ENCODE measurements around the gene ERC1. TPM values are rescaled to one million over a fixed set of nuclear protein-coding genes. Genes with fewer than 3 reads are reported as not detected.

Gene ERC1
- total RNA-seq, 1 experiment from 2014 or later = 39.4 TPM

- Mint-ChIP-seq H3K9me3 (ENCODE audit: low read depth, unreplicated experiment) (no peaks in the 10 kb centered on the region), H3K4me3 (ENCODE audit: low read depth, unreplicated experiment) (no peak overlapping the region), H3K36me3 (ENCODE audit: insufficient read depth, unreplicated experiment) (no peaks in the 10 kb centered on the region), H3K27me3 (ENCODE audit: unreplicated experiment) (no peaks in the 10 kb centered on the region), H3K4me1 (ENCODE audit: low read depth, unreplicated experiment) (peaks cover 7% of the 10 kb centered on the region), H3K27ac (ENCODE audit: unreplicated experiment) (no peak overlapping the region)
- TF ChIP-seq, protein P1, sequence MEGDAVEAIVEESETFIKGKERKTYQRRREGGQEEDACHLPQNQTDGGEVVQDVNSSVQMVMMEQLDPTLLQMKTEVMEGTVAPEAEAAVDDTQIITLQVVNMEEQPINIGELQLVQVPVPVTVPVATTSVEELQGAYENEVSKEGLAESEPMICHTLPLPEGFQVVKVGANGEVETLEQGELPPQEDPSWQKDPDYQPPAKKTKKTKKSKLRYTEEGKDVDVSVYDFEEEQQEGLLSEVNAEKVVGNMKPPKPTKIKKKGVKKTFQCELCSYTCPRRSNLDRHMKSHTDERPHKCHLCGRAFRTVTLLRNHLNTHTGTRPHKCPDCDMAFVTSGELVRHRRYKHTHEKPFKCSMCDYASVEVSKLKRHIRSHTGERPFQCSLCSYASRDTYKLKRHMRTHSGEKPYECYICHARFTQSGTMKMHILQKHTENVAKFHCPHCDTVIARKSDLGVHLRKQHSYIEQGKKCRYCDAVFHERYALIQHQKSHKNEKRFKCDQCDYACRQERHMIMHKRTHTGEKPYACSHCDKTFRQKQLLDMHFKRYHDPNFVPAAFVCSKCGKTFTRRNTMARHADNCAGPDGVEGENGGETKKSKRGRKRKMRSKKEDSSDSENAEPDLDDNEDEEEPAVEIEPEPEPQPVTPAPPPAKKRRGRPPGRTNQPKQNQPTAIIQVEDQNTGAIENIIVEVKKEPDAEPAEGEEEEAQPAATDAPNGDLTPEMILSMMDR (IDR thresholded peaks at IDR 0.05; ENCODE audit: unreplicated experiment) = no peak
- no peak for DNase-seq
- intact Hi-C loops (cut with micrococcal nuclease; ENCODE audit: unreplicated experiment) = no loop called here
- CTCF ChIA-PET = no interaction called here
- no TSS peak for BruUV-seq (replicated peaks)
Measured at GRCh38 chr12:1071182-1071581, 80.2 kb downstream of the ERC1 start.

DNA sequence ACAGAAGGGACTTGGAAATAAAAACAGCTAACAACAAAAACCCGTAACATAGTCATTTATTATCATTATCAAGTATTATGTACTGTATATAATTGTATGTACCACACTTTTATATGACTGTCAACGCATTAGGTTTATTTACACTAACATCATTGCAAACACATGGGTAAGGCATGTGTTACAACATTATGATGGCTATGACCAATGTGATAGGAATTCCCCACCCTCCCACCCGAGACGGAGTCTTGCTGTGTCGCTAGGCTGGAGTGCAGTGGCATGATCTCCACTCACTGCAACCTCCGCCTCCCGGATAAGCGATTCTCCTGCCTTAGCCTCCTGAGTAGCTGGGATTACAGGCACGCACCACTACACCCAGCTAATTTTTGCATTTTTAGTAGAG, 82.6 kb downstream of the ERC1 start:
- no peak for DNase-seq
- peaks cover 7% of the 10 kb centered on the region for H3K4me1 Mint-ChIP-seq (ENCODE audit: low read depth, unreplicated experiment)
- TF ChIP-seq, protein P1 (IDR thresholded peaks at IDR 0.05; ENCODE audit: unreplicated experiment) = no peak
- no peaks in the 10 kb centered on the region for H3K27me3 Mint-ChIP-seq (ENCODE audit: unreplicated experiment)
- intact Hi-C loops (cut with micrococcal nuclease; ENCODE audit: unreplicated experiment) = no loop called here
- H3K4me3 Mint-ChIP-seq (ENCODE audit: low read depth, unreplicated experiment) = no peak overlapping the region
- CTCF ChIA-PET = no interaction called here
- no TSS peak for BruUV-seq (replicated peaks)
- H3K9me3 Mint-ChIP-seq (ENCODE audit: low read depth, unreplicated experiment) = no peaks in the 10 kb centered on the region
- no peak overlapping the region for H3K27ac Mint-ChIP-seq (ENCODE audit: unreplicated experiment)
- H3K36me3 Mint-ChIP-seq (ENCODE audit: insufficient read depth, unreplicated experiment) = no peaks in the 10 kb centered on the region

GRCh38 chr12:1077036-1077803, 86.2 kb downstream of the ERC1 start:
- TF ChIP-seq, protein P1 (IDR thresholded peaks at IDR 0.05; ENCODE audit: unreplicated experiment) = no peak
- no peak for DNase-seq
- no peaks in the 10 kb centered on the region for H3K4me1 Mint-ChIP-seq (ENCODE audit: low read depth, unreplicated experiment)
- H3K27me3 Mint-ChIP-seq (ENCODE audit: unreplicated experiment) = no peaks in the 10 kb centered on the region
- H3K4me3 Mint-ChIP-seq (ENCODE audit: low read depth, unreplicated experiment) = no peak overlapping the region
- H3K9me3 Mint-ChIP-seq (ENCODE audit: low read depth, unreplicated experiment) = no peaks in the 10 kb centered on the region
- no TSS peak for BruUV-seq (replicated peaks)
- intact Hi-C loops (cut with micrococcal nuclease; ENCODE audit: unreplicated experiment) = no loop called here
- no peak overlapping the region for H3K27ac Mint-ChIP-seq (ENCODE audit: unreplicated experiment)
- H3K36me3 Mint-ChIP-seq (ENCODE audit: insufficient read depth, unreplicated experiment) = no peaks in the 10 kb centered on the region
- CTCF ChIA-PET = no interaction called here

- H3K9me3 Mint-ChIP-seq (ENCODE audit: low read depth, unreplicated experiment) = no peaks in the 10 kb centered on the region
- TF ChIP-seq, protein P1 (IDR thresholded peaks at IDR 0.05; ENCODE audit: unreplicated experiment) = no peak
- CTCF ChIA-PET = interaction anchor here (0.7 kb wide), 1 partner anchor 318 kb away, joined by 3 read pairs; no protein-coding TSS in a partner anchor
- no peak overlapping the region for H3K4me3 Mint-ChIP-seq (ENCODE audit: low read depth, unreplicated experiment)
- no peak overlapping the region for H3K27ac Mint-ChIP-seq (ENCODE audit: unreplicated experiment)
- intact Hi-C loops (cut with micrococcal nuclease; ENCODE audit: unreplicated experiment) = no loop called here
- no peaks in the 10 kb centered on the region for H3K27me3 Mint-ChIP-seq (ENCODE audit: unreplicated experiment)
- no peaks in the 10 kb centered on the region for H3K4me1 Mint-ChIP-seq (ENCODE audit: low read depth, unreplicated experiment)
- no peaks in the 10 kb centered on the region for H3K36me3 Mint-ChIP-seq (ENCODE audit: insufficient read depth, unreplicated experiment)
- no TSS peak for BruUV-seq (replicated peaks)
- no peak for DNase-seq
Measured at GRCh38 chr12:1078002-1078401, 87.0 kb downstream of the ERC1 start.
